Measurements from ENCODE around the gene RARB.

- no peak for TF ChIP-seq CTCF (conservative IDR thresholded peaks at IDR 0.05; ENCODE audit: low read depth in 2 of 2)
- TF ChIP-seq EZH2 (IDR thresholded peaks at IDR 0.05; ENCODE audit: low read depth, unreplicated experiment) = no peak
- TF ChIP-seq REST (IDR thresholded peaks at IDR 0.05; ENCODE audit: unreplicated experiment) = no peak
- TF ChIP-seq POLR2AphosphoS5 (IDR thresholded peaks at IDR 0.05; ENCODE audit: low read depth) = no peak
- no peak for TF ChIP-seq ZNF331 (CRISPR knock-in tag; IDR thresholded peaks at IDR 0.05; ENCODE audit: low read depth)
- no peak for TF ChIP-seq JUNB (IDR thresholded peaks at IDR 0.05; ENCODE audit: unreplicated experiment)
- TF ChIP-seq NANOG (IDR thresholded peaks at IDR 0.05; ENCODE audit: borderline replicate concordance) = no peak
- TF ChIP-seq EZH2phosphoT487 (IDR thresholded peaks at IDR 0.05; ENCODE audit: unreplicated experiment) = no peak
Measured at GRCh38 chr3:25575001-25575400, 146.9 kb downstream of the RARB start.

All from GM23338 (cell line).